Panc1 (cell line): ENCODE results near the gene PEX10. TPM values are rescaled to one million over a fixed set of nuclear protein-coding genes. Genes with fewer than 3 reads are reported as not detected.

Experiments
- ATAC-seq: fragments of 200-7000 bp; cut with Tn5 transposase; 2 replicates; pipeline ENCODE4 v1.9.1; 2020; ENCODE audit warnings: mild to moderate bottlenecking, moderate library complexity
- BruUV-seq: library from RNA; stranded (reverse); fragments of 400-500 nt; replicated peaks from 2 replicates; lab custom pipeline; 2021; lab: Mats Ljungman, UMichigan
- CTCF ChIA-PET: fragments of 300-600 bp; sonication (Branson Sonifier 250); formaldehyde crosslinking; loops from one replicate; lab custom pipeline; 2022; ENCODE audit warnings: antibody characterized with exemption; lab: Charles Lee
- POLR2A ChIA-PET: fragments of 300-600 bp; sonication (Branson Sonifier 250); formaldehyde crosslinking; loops from one replicate; lab custom pipeline; 2022; ENCODE audit warnings: antibody characterized with exemption; lab: Charles Lee
- DNase-seq: peaks from one replicate; pipeline ENCODE4 v3.0.0-alpha.2; 2010; ENCODE audit warnings: low read depth, low spot score
- H3K27ac ChIP-seq: 2 replicates; pipeline ENCODE4 v1.5.1; 2011; ENCODE audit warnings: mild to moderate bottlenecking, low read length, inconsistent platforms
- H3K27me3 ChIP-seq: fragments of 200-500 bp; sonication (Bioruptor generic); 2 replicates; pipeline ENCODE4 v1.6.0; 2014; ENCODE audit warnings: low read length, inconsistent platforms; ENCODE audit not compliant: control insufficient read depth, insufficient read depth
- H3K36me3 ChIP-seq: fragments of 200-500 bp; sonication (Bioruptor generic); 2 replicates; pipeline ENCODE4 v1.5.1; 2014; ENCODE audit warnings: inconsistent platforms, mild to moderate bottlenecking, low read length, moderate library complexity; ENCODE audit not compliant: control insufficient read depth, insufficient read depth
- H3K4me1 ChIP-seq: 2 replicates; pipeline ENCODE4 v1.5.1; 2011; ENCODE audit warnings: inconsistent platforms, mild to moderate bottlenecking, low read length, moderate library complexity; ENCODE audit not compliant: control insufficient read depth, insufficient read depth
- H3K4me3 ChIP-seq, 2 experiments: 2 replicates each; pipeline ENCODE4 v1.5.1; 2011 to 2012; ENCODE audit warnings: low read depth in 2 of 2, low read length in 2 of 2, mild to moderate bottlenecking in 2 of 2, inconsistent platforms in 1 of 2, moderate library complexity in 1 of 2
- H3K9me3 ChIP-seq: fragments of 200-500 bp; sonication (Bioruptor generic); 2 replicates; pipeline ENCODE4 v1.5.1; 2014; ENCODE audit warnings: low read depth, mild to moderate bottlenecking, inconsistent platforms, low read length, moderate library complexity; ENCODE audit not compliant: control insufficient read depth, insufficient read depth
- CTCF ChIP-seq: fragments of 450-650 bp; IDR thresholded peaks from 2 replicates; pipeline ENCODE4 v1.5.1; 2017; ENCODE audit warnings: mild to moderate bottlenecking
- POLR2AphosphoS5 ChIP-seq: IDR thresholded peaks from 2 replicates; pipeline ENCODE4 v1.6.1; 2012; ENCODE audit warnings: mild to moderate bottlenecking, low read depth, low read length, moderate library complexity
- REST ChIP-seq, 2 experiments: IDR thresholded peaks; 2 replicates each; pipeline ENCODE4 v1.6.1; 2011 to 2012; ENCODE audit warnings: low read depth in 2 of 2, control low read depth in 1 of 2, low read length in 1 of 2, mild to moderate bottlenecking in 1 of 2, moderate library complexity in 1 of 2; ENCODE audit not compliant: insufficient read depth in 1 of 2
- SIN3A ChIP-seq: IDR thresholded peaks from 2 replicates; pipeline ENCODE4 v1.6.1; 2012; ENCODE audit warnings: low read depth, mild to moderate bottlenecking, low read length, moderate library complexity, borderline replicate concordance; ENCODE audit not compliant: insufficient read depth
- TCF7L2 ChIP-seq: IDR thresholded peaks from 2 replicates; pipeline ENCODE4 v1.6.1; 2011; ENCODE audit warnings: mild to moderate bottlenecking, low read depth, low read length, inconsistent platforms
- in situ Hi-C: cut with HindIII; loops from 2 replicates; pipeline ENCODE4 v1.10.0; 2016; ENCODE audit warnings: low sequenced_read_pairs, low pct_unique_long_range_greater_than_20kb
- intact Hi-C: fragments of 100-400 bp; cut with micrococcal nuclease; formaldehyde crosslinking; loops from one replicate; pipeline ENCODE4 v1.10.0; 2022; ENCODE audit not compliant: unreplicated experiment
- total RNA-seq: library from RNA; stranded (reverse); gene quantifications from one replicate; pipeline ENCODE4 v1.2.1, GENCODE V29; 2021; ENCODE audit not compliant: unreplicated experiment

Gene PEX10
- total RNA-seq, 1 experiment from 2014 or later, result 49.8 TPM

- peak overlapping the region; percentile 58 to 86 for H3K4me3 ChIP-seq
- TF ChIP-seq POLR2AphosphoS5 (0 out of 2 replicates have a peak, but pooled peaks have one; percentile 32), REST (IDR thresholded peaks at IDR 0.05; ENCODE audit: insufficient read depth in 1 of 2, low read depth in 2 of 2, low read length in 1 of 2) (no peak), SIN3A (peak; percentile 60; the same call in 1 of the 2 replicates), TCF7L2 (no peak), CTCF (no peak)
- peaks cover 20% of the 10 kb centered on the region for H3K4me1 ChIP-seq
- DNase-seq, result no peak
- H3K27ac ChIP-seq, result peak overlapping the region; percentile 80
- H3K36me3 ChIP-seq, result no peaks in the 10 kb centered on the region
- no peaks in the 10 kb centered on the region for H3K27me3 ChIP-seq
- intact Hi-C loops, result loop anchor here (2.0 to 10.0 kb wide), 2 partner anchors 62 to 134 kb away; partner anchors contain the start of gene PLCH2
- ATAC-seq, result peak; percentile 50
- CTCF ChIA-PET, result interaction anchor here (0.7 kb wide), 1 partner anchor 64 kb away, joined by 4 read pairs; no protein-coding TSS in a partner anchor
- no TSS peak for BruUV-seq
- POLR2A ChIA-PET, result no interaction called here
- no peaks in the 10 kb centered on the region for H3K9me3 ChIP-seq
- in situ Hi-C loops, result no loop called here
These were observed 570 bp upstream of the PEX10 start for GRCh38 chr1:2412773-2413494.

- no peaks in the 10 kb centered on the region for H3K9me3 ChIP-seq
- H3K4me1 ChIP-seq, result peaks cover 19% of the 10 kb centered on the region
- H3K27me3 ChIP-seq, result no peaks in the 10 kb centered on the region
- DNase-seq, result no peak
- in situ Hi-C loops (no loop called here), intact Hi-C loops (loop anchor here (2.0 to 10.0 kb wide), 2 partner anchors 63 to 135 kb away; partner anchors contain the start of gene PLCH2)
- CTCF ChIA-PET, result no interaction called here
- 0 out of 2 replicates have a peak, but pooled peaks have one; percentile 2 for TF ChIP-seq SIN3A
- no peak for TF ChIP-seq CTCF
- TF ChIP-seq TCF7L2, result no peak
- TF ChIP-seq REST (IDR thresholded peaks at IDR 0.05; ENCODE audit: insufficient read depth in 1 of 2, low read depth in 2 of 2, low read length in 1 of 2), result no peak
- no peak for TF ChIP-seq POLR2AphosphoS5
- H3K4me3 ChIP-seq, result peak overlapping the region; percentile 86 to 87
- BruUV-seq, result no TSS peak
- POLR2A ChIA-PET, result interaction anchor here (0.7 kb wide), 1 partner anchor 114 kb away, joined by 4 read pairs; the partner anchor contains the start of gene PANK4
- no peaks in the 10 kb centered on the region for H3K36me3 ChIP-seq
- H3K27ac ChIP-seq, result peak overlapping the region; percentile 91
- ATAC-seq, result peak; percentile 64
These were observed 466 bp downstream of the PEX10 start for GRCh38 chr1:2411801-2412394.
